GM19193 (cell line): ENCODE measurements around the gene PFDN5.

Experiments
- POLR2A ChIP-seq: IDR thresholded peaks from 4 replicates; pipeline ENCODE4 v1.6.1; 2011; ENCODE audit not compliant: insufficient read depth, insufficient read length; ENCODE audit errors: extremely low read depth

Gene PFDN5

DNA sequence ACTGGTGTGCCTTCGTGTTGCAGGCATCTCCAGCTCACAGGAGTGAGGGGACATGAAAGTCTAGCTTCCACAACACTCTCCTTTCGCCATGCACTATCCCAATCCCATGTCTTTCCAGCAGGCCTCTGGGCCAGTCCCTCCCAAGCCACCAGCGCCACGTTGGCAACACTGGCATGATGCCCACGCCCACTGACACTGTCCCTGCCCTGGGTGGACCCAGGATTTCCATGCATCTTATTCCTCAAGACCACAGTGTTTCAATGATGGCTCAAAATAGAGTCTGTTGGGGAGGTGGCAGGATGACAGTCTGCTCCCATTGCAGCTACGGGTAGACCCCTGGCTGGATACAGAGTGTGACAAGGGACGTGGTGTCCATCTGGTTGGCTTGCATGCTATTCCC is 38.5 kb downstream of the PFDN5 start:
- no peak for TF ChIP-seq POLR2A

DNA sequence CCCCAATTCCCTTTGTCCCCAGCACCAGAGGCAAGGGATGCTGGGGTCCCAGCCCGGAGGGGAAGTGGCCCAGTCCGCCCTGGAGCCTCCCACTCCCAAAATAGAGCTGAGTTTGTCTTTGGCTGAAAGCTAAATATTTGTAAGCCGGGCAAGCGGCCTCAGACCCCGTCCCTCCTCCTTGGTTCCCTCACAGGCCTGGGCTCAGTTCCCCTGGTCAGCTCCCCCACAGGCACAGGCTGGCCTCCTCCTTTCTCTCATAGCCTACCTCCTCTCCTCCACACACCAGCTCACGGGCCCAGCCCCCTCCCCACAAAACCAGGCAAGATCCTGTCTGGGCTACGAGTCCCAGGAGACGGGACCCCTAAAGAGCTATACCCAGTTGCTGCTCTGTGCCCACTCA is 39.5 kb downstream of the PFDN5 start:
- no peak for TF ChIP-seq POLR2A

DNA sequence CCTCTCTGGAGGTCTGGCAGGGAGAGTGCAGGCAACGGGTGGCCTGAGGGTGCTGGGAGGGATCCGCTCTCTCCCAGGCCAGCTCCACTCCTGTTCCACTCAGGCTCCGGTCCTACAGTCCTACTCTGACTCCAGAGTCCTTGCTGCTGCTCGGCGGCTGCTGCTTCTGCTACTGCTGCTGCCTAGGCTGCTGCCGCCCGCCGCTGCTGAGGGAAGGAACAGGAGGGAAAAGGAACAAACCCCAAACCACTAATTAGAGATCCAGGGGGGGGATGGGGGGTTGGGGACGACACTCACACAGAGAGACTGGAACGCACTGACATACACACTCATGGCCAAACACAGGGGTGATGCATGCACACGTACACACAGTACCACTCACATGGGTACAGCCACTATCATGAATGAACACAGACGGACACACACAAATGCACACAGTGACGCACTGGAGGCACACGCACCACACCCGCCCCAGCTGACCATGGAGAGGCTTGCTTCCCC is 40.9 kb downstream of the PFDN5 start, which contains the start of gene SP7:
Gene SP7, minus strand, starts transcription at position 174 of the 501 bp plus-strand sequence. CDS start 708 bp downstream, outside the sequence.
- TF ChIP-seq POLR2A = no peak

DNA sequence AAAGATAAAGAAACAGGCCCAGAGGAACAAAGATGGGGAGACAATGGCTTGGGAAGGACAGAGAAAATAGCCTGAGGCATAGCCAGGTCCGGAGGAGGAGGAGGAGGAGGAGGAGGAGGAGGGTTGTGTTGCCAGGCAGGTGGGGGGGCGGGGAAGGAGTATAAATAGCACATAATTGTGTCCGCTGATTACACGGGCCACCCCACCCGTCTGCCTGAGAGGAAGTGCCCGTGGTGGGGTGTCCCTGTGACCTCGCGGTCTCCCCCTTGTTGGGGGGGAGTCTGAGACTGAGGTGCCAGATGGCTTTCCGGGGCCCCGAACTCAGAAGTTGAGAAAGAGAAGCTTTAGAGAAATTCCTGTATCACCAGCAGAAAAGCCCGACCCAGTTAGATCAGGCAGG is 42.7 kb downstream of the PFDN5 start:
- no peak for TF ChIP-seq POLR2A

DNA sequence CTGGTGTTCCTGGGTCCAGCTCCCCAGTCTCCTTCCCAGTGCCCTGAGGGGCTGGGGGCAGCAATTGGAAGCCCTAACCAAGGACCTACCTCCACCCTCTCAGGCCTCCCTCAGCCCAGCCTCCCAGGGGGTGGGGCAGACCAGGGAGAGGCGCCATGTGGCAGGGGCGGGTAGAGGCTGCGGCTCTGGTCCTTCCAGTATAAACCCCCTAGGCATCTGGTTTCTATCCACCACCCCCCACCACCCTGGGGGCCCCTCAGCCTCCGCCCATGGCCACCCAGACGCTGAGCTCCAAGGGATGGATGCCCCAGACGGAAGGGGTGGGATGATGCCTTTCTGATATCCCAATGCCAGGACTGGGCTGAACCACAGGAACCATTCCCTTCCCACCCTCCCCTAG is 43.6 kb downstream of the PFDN5 start:
- TF ChIP-seq POLR2A = no peak

DNA sequence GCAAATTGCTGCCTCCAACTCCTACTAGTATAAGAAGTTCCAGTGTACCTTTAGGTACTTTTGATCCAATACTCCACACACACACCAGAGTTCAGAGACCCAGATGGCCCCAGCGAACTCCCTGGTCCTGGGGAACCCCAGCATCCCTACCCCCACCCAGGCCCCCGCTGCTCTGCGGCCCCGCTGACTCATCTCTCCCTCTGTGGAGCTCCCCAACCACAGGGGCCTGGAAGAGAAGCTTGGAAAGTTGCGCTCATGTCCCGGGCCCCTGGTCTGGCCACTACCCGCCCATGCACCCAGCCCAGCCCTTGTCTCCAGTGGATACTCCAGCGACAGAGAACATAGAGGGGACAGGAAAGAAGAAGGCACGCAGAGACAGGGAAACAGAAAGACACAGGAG is 45.1 kb downstream of the PFDN5 start:
- TF ChIP-seq POLR2A = no peak

DNA sequence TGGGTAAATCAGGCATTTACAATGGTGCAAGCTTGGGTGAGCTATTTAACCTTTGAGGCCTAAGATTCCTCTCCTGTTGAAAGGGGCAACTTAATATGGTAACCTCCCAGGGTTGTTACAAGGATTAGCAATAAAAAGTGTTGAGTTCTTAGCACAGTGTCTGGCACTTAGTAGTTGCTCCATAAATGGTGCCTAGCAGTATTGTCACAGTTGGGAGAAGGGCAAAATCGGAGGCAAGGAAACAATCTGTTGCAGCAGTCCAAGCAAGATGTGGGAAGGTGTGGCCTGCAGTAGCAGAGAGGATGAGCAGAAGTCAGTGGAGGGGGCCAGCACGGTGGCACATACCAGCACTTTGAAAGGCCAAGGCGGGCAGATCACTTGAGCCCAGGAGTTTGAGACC is 48.1 kb downstream of the PFDN5 start:
- no peak for TF ChIP-seq POLR2A

DNA sequence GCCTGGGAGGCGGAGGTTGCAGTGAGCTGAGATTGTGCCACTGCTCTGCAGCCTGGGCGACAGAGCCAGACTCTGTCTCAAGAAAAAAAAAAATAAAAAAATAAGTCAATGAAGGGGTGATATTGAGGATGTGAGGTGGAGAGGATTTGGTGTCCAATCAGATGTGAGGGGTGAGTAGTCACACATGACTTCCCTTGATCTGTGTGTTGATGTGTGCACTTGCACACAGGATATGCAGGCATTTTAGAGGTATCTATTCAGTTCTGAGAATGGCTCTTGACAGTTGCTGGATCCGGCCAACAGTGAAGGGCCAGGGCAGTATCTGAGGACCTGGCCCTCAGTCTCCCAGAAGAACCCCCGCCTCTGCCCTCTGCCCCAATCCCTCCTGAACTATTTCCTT is 48.6 kb downstream of the PFDN5 start:
- TF ChIP-seq POLR2A = no peak

DNA sequence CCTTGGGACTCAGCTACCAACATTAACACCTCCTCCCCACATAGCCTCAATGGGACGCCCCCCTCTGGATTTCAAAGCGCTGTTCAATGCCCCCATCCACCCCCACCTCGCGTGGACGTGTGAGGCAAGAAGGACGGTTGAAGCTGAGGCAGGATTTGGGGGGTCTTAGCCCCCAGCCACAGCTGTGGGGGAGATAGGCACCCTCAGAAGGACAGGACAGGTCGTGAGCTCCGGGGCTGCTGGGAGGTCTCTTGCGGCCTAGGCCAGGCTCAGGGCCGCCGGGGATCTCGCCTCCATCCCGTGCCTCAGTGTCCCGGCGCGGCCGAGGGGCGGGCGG is 49.1 kb downstream of the PFDN5 start:
- TF ChIP-seq POLR2A = no peak

DNA sequence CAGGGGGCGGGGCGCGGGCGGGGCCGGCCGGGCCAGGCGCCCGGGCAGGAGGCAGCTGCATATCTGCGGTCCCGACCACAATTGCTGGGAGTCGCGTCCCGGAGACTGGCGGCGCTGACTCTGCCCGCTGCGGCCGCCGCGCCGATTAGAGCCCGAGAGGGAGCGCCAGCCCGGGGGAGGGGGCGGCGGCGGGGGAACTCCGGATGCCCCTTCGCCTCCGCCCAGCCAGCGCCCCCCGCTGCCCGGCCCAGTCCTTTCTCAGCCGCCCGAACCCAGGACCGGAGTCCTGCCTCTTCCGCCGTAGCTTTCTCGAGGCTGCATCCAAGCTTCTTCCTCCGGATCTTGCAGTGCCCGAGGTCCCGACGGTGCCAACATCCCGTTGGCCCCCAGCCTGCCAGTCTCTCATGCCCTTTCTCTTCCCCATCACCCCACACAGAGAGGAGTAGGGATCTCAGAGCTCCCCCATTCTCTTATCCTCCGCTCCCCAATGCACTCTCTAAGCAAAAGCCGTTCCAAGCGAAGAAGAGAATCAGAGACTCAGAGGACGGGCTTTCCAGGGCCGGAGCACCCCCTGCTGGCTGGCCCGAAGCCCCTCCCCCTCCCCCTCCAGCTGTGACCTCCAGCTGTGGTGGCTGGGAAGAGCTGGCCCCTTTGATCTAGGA is 49.6 kb downstream of the PFDN5 start:
- TF ChIP-seq POLR2A = no peak

DNA sequence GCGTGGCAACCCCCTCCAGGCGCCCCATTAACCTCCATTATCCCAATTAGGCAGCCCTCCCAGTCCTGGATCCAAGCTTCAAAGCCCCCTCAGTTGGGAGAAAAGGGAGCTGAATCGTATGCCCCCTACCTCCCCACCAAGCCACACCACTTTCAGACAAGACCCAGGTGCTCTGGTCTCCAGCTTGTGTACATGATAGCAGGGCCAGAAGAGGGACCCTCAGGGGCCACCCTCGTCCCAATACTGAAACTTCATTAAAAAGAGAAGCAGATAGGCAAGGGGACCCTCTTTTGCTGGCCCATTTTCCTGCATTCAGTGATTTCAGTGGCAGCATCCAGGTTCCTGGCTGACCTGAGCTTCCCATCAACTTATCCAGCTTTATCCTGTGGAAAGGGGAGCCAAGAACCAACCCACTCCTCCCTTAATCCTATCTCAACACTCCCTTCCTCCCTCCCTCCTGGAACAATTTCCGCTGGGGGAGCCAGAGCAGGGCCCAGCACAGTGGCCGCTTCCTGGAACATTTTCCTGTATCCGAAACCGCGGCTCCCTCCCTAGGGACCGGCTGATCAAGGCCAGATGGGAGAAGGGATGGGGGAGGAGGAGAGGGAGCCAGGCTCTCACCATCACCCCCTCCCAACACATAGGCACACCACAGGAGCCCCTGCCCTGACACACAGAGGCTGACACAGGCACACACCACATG is 50.3 kb downstream of the PFDN5 start:
- no peak for TF ChIP-seq POLR2A

DNA sequence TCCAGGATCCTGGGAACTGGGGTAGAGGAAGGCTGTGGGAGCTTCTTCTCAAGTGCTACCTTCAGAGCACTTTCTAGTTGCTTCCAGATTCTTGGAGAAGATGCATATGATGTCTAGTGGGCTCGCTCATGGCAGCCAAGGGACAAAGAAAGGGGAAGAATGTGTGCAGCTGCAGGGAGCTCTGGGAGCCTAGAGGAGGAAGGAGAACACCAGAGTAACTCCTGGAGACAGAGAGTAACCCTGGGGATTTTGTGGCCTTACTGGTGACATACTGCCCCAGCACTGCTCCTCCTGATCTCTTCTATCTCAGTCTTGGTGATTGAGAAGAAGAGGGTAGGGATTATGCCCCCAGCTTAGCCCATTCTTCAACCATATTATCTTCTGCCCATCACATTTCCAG is 51.1 kb downstream of the PFDN5 start:
- no peak for TF ChIP-seq POLR2A

DNA sequence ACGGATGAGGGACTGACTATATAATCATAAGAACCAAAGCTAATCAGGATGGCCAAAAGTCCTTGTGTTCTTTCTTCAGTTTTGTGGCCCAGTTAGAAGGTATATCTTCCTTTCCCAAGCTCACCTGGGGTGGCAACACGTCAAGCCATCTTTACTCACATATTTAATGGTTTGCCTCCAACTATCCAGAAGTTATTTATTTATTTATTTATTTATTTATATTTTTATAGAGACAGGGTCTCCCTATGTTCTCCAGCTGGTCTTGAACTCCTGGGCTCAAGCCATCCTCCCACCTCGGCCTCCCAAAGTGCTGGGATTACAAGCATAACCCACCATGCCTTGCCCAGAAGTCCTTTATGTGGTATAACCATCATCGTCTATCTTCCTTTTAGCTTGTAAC is 52.6 kb downstream of the PFDN5 start:
- no peak for TF ChIP-seq POLR2A
